ENCODE results near the gene DPYSL5. TPM values are rescaled to one million over a fixed set of nuclear protein-coding genes. Genes with fewer than 3 reads are reported as not detected.

DPYSL5 gene
- polyA plus RNA-seq, 3 donors = not detected

DNA sequence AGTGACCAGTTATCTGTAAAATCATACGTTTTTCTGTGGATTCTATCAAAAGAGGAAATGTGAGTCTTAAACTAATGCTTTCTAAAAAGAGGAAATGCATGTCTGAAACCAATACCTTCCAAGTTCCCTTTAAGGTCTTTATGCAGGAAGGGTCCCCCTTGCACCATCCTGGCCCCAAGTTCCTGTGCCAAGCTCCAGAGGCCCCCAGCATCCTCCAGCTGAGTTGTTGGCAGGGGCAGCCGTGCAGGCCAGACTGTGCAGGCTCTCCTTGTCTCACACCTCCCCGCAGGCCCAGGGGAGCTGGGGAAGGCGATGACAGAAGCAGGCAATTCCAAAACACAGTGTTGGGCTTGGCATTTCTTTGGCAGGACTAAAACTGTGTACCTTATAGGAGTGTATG lies 39.2 kb downstream of the DPYSL5 start:
- H3K27ac Mint-ChIP-seq = peak overlapping the region in 6 of 7 donors; percentile 28 to 82 (median 54)
- peaks cover 0 to 2% (median 0%) of the 10 kb centered on the region in 7 donors for H3K9me3 Mint-ChIP-seq
- no CpG with 5 or more reads among the region's 4 CpGs for WGBS (ENCODE audit: insufficient coverage)
- H3K27ac ChIP-seq (ENCODE audit: low read depth in 1 of 2, low read length in 2 of 2) = peak overlapping the region; percentile 6 to 29
- H3K4me2 ChIP-seq (replicated peaks; ENCODE audit: extremely low read depth, low read length, poor library complexity, severe bottlenecking) = peak overlapping the region; percentile 60
- H3K36me3 Mint-ChIP-seq = no peaks in the 10 kb centered on the region
- peaks cover 0 to 3% (median 2%) of the 10 kb centered on the region in 3 donors for H3K27me3 Mint-ChIP-seq (ENCODE audit: low read depth in 3 of 3)
- H3K9me3 ChIP-seq (replicated peaks in 1 of 2; ENCODE audit: control insufficient read depth in 1 of 2, insufficient read depth in 1 of 2, low read length in 2 of 2) = no peaks in the 10 kb centered on the region
- peaks cover 24 to 27% of the 10 kb centered on the region in 2 donors for H3K4me1 ChIP-seq (ENCODE audit: control insufficient read depth in 1 of 2, insufficient read depth in 2 of 2, low read length in 2 of 2)
- no peak overlapping the region for H2AFZ ChIP-seq (ENCODE audit: insufficient read depth, low read depth, low read length, poor library complexity, severe bottlenecking)
- no peak overlapping the region for H3K9ac ChIP-seq (ENCODE audit: insufficient read depth, low read length, poor library complexity, severe bottlenecking)
- H3K79me2 ChIP-seq (ENCODE audit: insufficient read depth, low read length) = no peaks in the 10 kb centered on the region
- peak overlapping the region in 1 of 3 experiments; percentile 50 for H3K4me3 ChIP-seq (replicated peaks in 1 of 3; ENCODE audit: low read depth in 2 of 3, low read length in 3 of 3)
- no peaks in the 10 kb centered on the region for H4K20me1 ChIP-seq (ENCODE audit: insufficient read depth, low read length)
- peak; percentile 55 to 77 (median 60) for DNase-seq
- no peaks in the 10 kb centered on the region for H3K36me3 ChIP-seq (replicated peaks in 1 of 2; ENCODE audit: control insufficient read depth in 1 of 2, insufficient read depth in 2 of 2, low read length in 2 of 2)
- TF ChIP-seq, protein P1, sequence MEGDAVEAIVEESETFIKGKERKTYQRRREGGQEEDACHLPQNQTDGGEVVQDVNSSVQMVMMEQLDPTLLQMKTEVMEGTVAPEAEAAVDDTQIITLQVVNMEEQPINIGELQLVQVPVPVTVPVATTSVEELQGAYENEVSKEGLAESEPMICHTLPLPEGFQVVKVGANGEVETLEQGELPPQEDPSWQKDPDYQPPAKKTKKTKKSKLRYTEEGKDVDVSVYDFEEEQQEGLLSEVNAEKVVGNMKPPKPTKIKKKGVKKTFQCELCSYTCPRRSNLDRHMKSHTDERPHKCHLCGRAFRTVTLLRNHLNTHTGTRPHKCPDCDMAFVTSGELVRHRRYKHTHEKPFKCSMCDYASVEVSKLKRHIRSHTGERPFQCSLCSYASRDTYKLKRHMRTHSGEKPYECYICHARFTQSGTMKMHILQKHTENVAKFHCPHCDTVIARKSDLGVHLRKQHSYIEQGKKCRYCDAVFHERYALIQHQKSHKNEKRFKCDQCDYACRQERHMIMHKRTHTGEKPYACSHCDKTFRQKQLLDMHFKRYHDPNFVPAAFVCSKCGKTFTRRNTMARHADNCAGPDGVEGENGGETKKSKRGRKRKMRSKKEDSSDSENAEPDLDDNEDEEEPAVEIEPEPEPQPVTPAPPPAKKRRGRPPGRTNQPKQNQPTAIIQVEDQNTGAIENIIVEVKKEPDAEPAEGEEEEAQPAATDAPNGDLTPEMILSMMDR (IDR thresholded peaks at IDR 0.05) = no peak
- no peaks in the 10 kb centered on the region for H3K27me3 ChIP-seq (ENCODE audit: control insufficient read depth in 2 of 2, insufficient read depth in 2 of 2, low read length in 2 of 2)
- peaks cover 30% of the 10 kb centered on the region for H3K4me1 Mint-ChIP-seq
- H3K4me3 Mint-ChIP-seq = peak overlapping the region in 1 of 2 donors; percentile 78
- intact Hi-C loops (cut with micrococcal nuclease) = no loop called here

DNA sequence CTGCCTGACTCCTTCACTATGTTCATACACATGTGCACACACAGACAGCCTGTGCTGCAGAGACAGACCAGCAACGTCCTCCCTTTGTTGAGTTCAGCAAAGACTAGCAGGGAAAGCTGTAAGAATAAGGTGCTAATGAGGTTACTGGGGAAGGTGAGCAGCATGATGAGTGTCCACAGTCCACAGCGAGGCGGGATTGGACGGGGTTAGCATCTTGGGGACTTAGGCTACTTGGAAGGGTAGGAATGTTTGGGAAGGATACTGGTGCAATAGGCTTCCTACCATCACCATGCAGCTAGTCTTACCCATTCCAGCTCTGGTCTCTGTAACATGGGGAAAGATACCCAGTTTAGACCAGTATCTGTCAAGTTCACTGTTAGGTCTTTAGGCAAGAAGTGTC lies 41.9 kb downstream of the DPYSL5 start:
- Mint-ChIP-seq H3K9me3 (peaks cover 0 to 2% (median 0%) of the 10 kb centered on the region in 7 donors), H3K27ac (no peak overlapping the region), H3K4me3 (no peak overlapping the region), H3K4me1 (peaks cover 27% of the 10 kb centered on the region), H3K27me3 (ENCODE audit: low read depth in 3 of 3) (peaks cover 0 to 1% (median 0%) of the 10 kb centered on the region in 3 donors), H3K36me3 (no peaks in the 10 kb centered on the region)
- no peaks in the 10 kb centered on the region for H3K79me2 ChIP-seq (ENCODE audit: insufficient read depth, low read length)
- H3K36me3 ChIP-seq (replicated peaks in 1 of 2; ENCODE audit: control insufficient read depth in 1 of 2, insufficient read depth in 2 of 2, low read length in 2 of 2) = no peaks in the 10 kb centered on the region
- H3K4me2 ChIP-seq (replicated peaks; ENCODE audit: extremely low read depth, low read length, poor library complexity, severe bottlenecking) = no peak overlapping the region
- 100% methylated on average over 1 of the region's 4 CpGs for WGBS (ENCODE audit: insufficient coverage)
- no peak overlapping the region for H2AFZ ChIP-seq (ENCODE audit: insufficient read depth, low read depth, low read length, poor library complexity, severe bottlenecking)
- DNase-seq = no peak
- no peak overlapping the region for H3K4me3 ChIP-seq (replicated peaks in 1 of 3; ENCODE audit: low read depth in 2 of 3, low read length in 3 of 3)
- TF ChIP-seq, protein P1 (IDR thresholded peaks at IDR 0.05) = no peak
- intact Hi-C loops (cut with micrococcal nuclease) = no loop called here
- H3K9me3 ChIP-seq (replicated peaks in 1 of 2; ENCODE audit: control insufficient read depth in 1 of 2, insufficient read depth in 1 of 2, low read length in 2 of 2) = no peaks in the 10 kb centered on the region
- H3K27ac ChIP-seq (ENCODE audit: low read depth in 1 of 2, low read length in 2 of 2) = no peak overlapping the region
- H3K4me1 ChIP-seq (ENCODE audit: control insufficient read depth in 1 of 2, insufficient read depth in 2 of 2, low read length in 2 of 2) = peaks cover 24 to 27% of the 10 kb centered on the region in 2 donors
- no peaks in the 10 kb centered on the region for H4K20me1 ChIP-seq (ENCODE audit: insufficient read depth, low read length)
- H3K9ac ChIP-seq (ENCODE audit: insufficient read depth, low read length, poor library complexity, severe bottlenecking) = no peak overlapping the region
- H3K27me3 ChIP-seq (ENCODE audit: control insufficient read depth in 2 of 2, insufficient read depth in 2 of 2, low read length in 2 of 2) = no peaks in the 10 kb centered on the region

Data from CD14-positive monocyte (primary cell).